GM21360 (cell line): ENCODE measurements around the gene ADSS2.
"Not testable (repeated sequence)": the region's sequence is repeated elsewhere in the genome, so short reads cannot be mapped to it uniquely, and the experiment has no call there.

Experiments
- ATAC-seq: cut with Tn5 transposase; IDR thresholded peaks from one replicate; pipeline ENCODE4 v1.9.1; 2021; ENCODE audit warnings: mild to moderate bottlenecking, moderate library complexity; ENCODE audit not compliant: unreplicated experiment

ADSS2 gene

GRCh38 chr1:244368279-244368678, 83.4 kb downstream of the ADSS2 start:
- no peak for ATAC-seq

- no peak for ATAC-seq
These were observed 84.2 kb downstream of the ADSS2 start for GRCh38 chr1:244367399-244368114.

- no peak for ATAC-seq
These were observed 85.9 kb downstream of the ADSS2 start for GRCh38 chr1:244365809-244366208.

GRCh38 chr1:244365262-244365661, 86.4 kb downstream of the ADSS2 start:
- not testable (repeated sequence) for ATAC-seq

GRCh38 chr1:244362476-244362875, 89.2 kb downstream of the ADSS2 start:
- no peak for ATAC-seq

- ATAC-seq, result no peak
These were observed 89.8 kb downstream of the ADSS2 start for GRCh38 chr1:244361764-244362473.
